Measurements from ENCODE around the gene GPR25.

Gene GPR25, protein sequence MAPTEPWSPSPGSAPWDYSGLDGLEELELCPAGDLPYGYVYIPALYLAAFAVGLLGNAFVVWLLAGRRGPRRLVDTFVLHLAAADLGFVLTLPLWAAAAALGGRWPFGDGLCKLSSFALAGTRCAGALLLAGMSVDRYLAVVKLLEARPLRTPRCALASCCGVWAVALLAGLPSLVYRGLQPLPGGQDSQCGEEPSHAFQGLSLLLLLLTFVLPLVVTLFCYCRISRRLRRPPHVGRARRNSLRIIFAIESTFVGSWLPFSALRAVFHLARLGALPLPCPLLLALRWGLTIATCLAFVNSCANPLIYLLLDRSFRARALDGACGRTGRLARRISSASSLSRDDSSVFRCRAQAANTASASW

DNA sequence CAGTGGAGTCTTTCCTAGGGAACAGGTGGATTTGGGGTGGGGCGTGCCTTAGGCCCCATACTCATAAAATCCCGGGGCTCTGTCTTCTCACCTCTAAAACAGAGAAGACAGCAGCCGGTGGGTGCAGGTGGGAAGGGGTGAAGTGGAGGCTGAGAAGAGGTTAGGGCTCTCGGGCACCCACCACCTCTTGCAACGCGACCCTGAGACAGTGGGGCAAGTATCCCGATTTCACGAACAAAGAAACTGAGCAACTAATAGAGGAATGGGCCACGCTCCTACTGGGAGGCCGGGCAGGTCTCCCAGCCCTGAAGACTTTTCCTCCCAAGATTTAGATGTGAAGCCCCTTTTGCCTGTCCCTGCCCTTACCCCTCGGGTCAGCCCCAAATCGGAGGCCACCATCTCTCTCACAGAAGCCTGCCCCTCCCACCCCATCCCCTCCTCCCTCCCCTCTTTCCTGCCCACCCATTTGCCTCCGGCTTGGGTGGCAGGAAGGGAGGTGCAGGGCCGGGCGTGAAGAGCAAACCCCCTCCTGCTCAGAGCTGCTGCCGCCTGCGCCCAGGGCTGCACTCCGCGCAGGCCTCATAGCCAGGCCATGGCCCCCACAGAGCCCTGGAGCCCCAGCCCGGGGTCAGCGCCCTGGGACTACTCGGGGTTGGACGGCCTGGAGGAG lies at the start of gene GPR25:
TSS of gene GPR25 (plus strand) at position 536 of the 670 bp plus-strand sequence. CDS start at position 593, 57 bp downstream.
- DNase-seq = no peak

DNA sequence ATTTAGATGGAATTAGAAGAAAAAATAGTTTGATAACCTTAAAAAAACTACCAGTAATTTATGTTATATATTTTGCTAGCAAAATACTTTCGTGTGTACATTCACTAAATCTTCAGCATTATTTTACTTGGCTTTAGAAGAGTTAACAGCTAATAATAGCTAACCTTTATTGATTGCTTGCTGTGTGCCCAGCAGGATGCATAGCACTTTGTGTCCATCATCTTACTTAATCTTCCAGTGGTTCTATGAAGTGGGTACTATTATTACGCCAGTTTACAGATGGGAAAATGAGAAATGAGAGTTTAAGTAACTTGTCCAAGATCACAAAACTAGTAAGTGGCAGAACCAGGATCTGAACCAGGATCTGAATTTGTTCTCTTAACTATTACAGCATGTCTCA lies 41.7 kb upstream of the GPR25 start:
- DNase-seq = peak; percentile 47

DNA sequence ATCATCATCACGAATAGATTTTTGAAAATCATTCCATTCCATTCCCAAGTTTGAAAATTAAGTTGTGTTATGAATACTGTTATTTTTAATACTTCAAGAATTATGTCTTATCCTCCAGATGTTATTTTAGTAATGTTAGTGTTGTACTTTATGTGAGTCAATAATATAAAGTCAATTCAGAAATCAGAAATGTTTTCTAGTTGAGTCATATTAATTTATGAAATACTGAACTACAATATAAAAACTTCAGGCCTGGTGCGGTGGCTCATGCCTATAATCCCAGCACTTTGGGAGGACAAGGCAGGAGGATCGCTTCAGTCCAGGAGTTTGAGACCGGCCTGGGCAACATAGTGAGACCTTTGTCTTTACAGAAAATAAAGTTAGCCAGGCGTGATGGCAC lies 38.4 kb upstream of the GPR25 start:
- DNase-seq = no peak

DNA sequence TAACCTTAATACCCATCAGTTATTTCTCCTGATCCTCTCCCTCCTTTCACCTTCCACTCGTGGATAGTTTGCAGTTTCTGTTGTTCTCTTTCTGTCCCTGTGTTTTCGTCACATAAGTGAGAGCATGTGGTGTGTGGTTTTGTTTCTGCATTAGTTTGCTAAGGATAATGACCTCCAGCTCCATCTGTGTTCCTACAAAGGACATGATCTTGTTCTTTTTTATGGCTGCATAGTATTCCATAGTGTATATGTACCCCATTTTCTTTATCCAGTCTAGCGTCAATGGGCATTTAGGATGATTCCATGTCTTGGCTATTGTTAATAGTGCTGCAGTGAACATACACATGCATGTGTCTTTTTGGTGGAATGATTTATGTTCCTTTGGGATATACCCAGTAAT lies 36.6 kb upstream of the GPR25 start:
- DNase-seq = no peak

DNA sequence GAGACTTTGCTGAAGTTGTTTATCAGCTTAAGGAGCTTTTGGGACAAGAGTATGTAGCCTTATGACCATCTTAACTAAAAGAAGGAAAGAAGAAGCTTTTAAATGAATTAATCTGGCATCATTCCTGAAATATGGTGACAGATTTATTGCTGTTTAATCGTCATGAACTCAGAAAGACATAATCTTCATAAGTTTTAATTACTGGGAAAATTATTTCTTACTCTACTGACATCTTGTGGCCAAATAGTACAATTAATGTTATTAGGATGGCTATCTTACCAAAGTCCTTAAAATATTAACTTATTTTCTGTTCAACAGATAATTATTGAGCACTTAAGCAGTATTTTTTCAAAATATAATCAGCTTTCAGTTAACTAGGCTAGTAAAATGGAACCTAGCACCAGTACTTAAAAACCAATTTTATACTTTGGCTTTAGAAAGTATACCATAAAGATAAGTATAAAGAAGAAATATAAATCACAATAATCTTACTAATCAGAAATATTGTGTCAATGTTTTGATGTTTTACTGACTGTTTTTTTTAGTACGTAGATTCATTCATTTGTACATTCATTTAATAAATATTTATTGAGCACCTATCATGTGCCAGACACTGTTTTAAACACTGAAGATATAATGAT lies 34.7 kb upstream of the GPR25 start:
- DNase-seq = peak; percentile 28

DNA sequence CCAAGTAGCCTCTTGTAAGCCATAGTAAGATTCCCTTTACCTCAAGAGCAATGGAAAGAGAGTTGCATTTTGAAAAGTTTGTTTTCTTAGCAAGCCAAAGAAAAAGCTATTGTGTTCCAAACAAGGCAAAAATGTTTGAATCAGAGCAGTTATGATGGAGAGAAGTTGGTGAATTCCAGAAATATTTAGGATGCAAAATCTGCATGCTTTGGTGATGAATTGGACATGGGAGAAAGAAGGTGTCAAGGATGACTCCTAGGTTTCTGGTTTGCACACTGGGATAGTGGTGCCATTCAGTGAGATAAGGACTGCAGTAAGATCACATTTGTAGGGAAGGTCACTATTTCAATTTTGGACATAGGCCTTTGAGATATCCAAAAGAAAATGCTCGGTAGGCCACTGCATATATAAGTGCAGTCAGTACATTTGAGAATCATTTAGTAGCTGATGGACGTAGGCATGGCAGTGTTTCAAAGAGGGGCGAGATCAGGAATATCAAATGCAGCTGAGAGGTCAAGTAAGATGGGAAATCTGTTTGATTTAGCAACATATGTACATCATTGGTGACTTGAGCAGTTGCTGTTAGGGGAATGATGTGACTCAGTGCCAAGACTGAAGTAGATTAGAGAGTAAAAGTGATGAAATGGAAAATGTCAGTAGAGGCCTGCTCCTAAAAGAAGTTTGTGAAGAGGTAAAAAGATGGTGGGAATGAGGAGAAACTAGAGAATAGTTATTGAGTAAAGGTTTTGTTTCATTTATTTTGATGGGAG lies 33.9 kb upstream of the GPR25 start:
- no peak for DNase-seq

DNA sequence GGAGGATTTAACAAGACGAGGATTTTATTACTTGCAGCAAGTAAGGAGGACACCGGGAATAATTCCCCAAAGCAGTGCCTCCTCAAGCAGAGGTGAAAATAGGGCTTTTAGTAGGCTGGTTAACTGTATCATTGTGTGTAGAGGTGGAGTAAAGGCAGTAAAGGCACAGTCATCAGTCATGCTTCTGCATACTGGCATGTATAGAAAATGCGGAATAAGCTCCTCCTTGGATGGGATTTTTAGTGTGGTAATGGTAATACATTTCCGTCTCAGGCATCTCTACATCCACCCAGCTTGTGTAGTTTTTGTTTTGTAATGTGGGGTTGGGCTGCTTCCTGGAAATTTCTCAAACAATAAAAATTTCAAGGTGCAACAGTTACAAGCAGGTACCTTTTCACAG lies 27.4 kb upstream of the GPR25 start:
- no peak for DNase-seq

DNA sequence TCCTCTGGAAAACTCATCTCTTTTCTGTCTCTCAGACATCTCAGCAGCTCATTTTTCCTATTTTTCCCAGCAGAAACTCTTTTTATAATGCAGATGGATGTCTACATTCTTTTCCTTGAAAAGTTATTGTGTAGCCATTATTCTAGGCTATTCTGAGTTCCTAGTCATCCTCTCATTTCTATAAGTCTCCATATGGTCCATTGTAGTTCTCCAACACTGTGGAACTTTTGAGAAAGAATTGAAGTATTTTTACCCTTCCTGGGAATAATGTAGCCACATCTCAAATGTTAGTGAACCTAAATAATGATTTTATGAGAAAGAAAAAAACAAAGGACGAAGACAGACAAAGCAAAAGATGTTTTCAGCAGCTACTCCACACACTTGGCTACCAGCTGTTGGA lies 26.4 kb upstream of the GPR25 start:
- no peak for DNase-seq

DNA sequence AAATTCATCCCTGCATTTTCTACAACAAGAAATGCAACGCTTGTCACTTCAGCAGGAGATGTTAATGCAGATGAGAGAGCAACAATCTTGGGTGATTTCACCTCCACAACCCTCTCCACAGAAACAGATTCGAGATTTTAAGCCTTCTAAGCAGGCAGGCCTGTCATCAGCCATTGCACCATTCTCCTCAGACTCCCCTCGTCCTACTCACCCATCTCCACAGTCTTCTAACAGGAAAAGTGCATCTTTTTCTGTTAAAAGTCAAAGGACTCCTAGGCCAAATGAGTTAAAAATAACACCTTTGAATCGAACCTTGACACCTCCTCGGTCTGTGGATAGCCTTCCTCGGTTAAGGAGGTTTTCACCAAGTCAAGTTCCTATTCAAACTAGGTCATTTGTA lies 23.4 kb upstream of the GPR25 start:
- DNase-seq = no peak

DNA sequence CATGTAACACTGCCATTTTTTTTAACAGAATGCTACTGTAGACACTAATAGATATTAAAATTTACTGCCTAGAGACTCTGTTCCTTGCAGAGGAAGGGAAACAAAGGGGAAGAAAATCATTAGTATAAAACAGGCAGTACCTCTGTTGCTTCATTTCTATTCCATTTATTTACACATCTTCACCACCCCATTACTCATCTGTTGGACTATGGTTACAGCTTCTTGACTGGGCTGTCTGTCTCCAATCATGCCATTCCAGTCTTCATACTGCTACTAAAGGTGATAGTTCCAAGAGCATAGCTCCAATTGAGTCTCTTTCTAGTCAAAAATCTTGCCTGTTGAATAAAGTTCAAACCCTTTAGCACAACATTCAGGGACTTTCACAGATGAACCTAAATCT lies 22.2 kb upstream of the GPR25 start:
- DNase-seq = no peak

DNA sequence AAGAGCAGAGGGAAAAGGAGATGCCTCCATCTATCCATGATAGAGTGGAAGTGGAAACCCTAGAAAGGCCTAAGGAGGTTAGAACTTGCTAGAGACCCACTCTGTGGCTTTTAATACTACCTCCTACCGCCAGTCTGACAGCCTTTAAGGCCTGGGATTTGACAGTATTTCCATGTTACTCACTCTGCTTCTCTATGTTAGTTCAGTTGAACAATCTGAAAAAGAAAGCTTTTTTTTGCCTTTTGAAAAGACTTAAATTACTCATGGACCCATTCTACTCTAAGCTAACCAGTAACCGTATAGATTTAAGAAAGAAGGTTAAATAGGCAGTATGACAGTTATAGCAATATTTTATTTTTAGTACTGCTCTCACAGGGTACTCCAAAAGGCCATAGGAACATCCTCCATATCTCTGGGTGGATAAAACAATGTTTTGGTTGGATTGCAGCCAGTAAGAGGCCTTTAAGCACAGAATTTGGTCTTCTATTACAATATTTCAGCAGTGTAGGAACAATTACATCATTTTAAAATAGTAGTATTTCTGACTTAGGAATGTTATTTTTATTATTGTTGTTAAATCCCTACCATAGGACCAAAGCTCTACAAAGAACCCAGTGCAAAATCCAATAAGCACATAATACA lies 15.9 kb upstream of the GPR25 start:
- DNase-seq = no peak

DNA sequence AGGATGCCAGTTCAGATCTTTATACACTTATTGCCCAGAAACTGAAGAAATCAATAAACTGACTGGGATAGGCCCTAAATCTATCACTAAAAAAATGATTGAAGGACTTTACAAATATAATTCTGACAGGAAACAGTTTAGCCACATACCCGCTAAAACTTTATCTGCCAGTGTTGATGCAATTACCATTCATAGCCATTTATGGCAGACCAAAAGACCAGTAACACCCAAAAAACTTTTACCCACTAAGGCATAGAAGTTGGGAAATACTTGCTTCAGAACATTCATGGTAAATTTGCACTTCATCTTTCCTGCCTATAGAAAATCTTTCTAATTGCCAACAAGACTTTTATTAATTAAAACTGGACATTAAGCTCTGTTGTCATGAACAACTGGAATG lies 15.0 kb upstream of the GPR25 start:
- DNase-seq = no peak

DNA sequence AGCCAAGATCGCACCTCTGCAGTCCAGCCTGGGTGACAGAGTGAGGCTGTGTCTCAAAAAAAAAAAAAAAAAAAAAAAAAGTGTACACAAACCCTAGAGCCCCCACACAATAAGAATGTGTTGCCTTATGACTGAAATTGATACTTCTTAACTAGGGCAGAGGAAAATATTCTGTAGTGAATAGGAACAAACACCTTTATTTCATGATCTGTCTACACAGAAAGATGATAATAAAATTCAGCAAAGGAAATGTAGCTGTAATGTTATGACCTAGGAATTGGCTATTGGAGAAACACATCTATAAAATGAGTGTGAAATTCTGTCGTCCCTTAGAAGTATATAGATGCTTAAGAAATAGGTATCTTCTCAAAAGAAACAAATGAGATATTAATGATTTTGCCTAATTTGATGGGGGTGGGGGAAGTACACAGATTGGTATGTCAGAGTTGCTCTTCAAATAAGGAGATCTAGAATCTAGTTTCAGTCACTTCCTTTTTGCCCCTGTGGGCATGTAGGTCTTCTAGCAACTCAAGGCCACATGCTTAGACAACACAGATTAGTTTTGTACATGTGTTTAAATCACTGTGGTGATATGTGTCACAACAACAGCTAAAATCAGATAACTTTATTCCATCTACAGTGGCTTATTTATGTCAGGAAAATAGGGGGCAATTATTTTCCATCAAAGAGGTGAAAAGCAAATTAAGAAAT lies 10.7 kb upstream of the GPR25 start:
- no peak for DNase-seq

DNA sequence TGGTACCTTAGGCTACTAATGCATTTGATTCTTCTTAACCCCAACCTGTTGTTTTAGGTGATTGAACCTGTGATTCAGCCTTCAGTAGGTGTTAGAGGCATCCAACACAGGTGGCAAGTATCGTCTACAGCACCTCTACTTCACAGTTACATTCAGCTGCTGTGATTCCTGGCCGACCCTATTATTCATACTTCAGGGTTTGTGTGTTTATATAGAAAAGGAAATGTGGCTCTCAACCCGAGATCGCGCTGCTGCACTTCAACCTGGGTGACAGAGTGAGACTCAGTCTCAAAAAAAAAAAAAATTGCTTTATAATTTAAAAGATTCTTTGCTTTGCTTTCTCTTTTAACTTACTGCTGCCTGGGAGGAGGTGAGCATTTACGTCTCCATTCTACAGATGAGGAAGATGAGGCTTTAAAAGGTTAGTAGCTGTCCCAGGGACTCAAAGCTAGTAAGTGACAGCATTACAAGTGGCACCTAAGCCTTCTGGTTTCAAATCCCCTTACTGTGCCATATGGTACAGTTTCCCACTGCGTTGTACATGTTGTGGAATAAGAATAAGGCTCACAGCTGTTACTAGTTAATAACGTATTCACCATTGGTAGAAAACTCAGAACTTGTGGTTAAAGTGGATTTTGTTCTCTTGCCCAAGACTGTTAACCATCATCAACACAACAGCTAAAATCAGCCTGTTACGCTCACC lies 9.9 kb upstream of the GPR25 start:
- no peak for DNase-seq

DNA sequence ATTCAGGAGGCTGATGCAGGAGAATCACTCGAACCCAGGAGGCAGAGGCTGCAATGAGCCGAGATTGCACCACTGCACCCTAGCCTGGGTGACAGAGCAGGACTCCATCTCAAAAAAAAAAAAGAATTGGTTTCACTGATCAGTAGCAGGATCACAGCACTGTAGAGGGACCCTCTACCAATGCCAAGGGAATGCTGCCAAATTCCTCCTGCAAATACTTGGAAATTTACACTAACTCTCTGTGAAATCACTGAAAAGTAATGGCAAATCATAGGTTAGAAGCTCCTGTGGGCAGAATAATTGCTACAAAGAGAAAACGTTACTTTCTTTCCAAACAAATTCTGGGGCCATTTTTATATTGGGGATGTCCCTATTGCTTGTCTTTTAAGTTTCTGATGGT lies 6.7 kb upstream of the GPR25 start:
- DNase-seq = no peak

DNA sequence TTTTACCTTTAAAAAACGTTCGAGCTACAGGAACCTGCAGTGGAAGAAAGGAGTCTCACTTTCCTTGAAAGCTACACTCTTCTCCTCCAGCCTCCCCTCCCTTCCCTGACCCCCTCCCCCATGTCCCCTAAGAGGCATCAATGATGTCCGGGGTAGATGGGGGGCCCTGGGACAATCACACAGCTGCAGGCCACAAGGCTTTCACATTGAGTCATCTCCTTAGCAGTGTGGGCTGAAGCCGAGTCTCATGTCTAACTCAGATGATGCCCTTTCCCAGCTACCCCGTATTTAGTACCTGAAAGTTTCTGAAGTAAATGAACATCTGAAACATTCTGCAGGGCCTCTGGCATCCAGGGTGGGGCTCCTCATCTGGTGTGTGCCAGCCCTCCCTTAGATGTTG lies 6.3 kb upstream of the GPR25 start:
- DNase-seq = no peak

DNA sequence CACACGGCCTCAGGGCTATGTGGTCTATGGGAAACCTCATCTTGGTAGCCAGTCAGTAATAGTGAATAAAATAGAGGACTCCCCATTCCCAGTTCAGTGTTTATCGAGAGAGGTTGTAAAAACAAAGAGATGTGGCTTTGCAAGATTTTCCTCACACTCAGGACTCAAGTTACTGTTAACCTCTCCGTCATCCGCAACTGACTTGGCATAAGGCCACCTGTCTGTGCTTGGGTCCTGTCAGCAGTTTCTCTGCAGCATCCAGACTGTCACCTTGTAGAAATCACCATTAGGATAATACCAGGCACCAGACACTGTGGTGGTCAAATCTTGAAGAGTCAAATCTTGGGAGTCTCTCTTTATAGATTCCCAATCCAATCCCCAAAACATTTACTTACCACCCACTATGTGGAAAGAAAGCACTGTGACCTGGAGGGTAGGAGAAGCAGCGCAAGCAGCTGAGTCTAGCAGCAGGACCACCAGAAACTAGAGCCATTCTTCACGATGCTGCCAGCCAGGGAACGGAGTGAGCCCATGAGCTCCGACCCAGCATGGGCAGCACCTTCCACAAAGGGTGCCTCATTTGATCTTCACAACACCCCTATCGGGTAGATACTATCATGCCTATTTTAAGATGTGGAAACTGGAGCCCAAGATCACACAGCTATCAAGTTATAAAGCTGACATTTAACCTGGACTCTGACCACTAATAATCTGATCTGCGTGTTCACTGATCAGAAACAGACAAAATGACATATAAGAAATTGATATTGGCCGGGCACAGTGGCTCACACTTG lies 5.6 kb upstream of the GPR25 start:
- no peak for DNase-seq

DNA sequence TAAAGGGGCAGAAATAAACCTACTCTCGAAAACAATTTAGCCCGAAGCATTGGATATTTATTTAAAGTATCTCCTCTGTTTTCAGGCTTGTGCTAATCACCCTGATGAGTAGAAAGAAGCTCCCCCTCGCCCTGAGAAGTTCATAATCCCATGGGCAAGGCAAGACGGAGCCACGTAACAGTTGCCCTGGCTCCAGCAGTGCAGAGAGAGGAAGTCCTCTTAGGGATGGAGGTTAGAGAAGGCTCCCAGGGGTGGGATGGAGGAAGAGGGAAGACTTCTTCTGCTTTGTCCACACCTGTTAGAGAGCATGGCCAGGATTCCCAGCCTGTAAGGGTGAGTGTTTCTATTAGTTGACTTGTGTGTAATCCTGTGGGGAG lies 3.4 kb upstream of the GPR25 start:
- no peak for DNase-seq

DNA sequence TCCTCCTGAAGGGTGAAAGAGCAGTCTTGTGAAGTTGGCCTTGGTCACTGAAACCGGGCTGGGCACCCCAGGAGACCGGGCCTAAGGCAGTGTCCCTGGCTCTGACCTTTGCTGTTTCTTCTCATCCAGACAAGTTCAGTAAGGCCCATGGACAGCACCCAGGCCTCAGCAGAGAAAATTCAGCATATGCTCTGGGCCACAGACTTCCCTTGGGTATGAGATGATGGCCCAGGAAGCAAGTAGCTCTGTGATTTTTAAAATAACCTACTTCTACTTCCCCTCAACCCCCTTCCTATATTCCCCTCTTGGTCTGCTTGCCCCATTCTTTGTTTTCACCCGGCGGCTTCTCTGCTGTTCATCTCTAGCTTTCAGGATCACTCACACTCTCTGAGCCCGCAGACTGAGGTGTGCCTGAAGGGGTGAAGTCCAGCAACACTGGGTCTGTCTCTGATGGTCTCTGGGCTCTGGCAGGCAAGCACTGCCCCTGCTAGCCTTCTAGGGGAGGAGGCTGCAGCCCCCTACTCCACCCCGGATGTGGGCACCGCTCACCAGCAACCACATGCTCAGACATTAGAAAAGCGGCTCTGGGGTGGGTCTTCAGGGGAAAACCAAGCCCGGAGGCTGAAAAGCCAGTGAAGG lies 2.9 kb upstream of the GPR25 start:
- no peak for DNase-seq

DNA sequence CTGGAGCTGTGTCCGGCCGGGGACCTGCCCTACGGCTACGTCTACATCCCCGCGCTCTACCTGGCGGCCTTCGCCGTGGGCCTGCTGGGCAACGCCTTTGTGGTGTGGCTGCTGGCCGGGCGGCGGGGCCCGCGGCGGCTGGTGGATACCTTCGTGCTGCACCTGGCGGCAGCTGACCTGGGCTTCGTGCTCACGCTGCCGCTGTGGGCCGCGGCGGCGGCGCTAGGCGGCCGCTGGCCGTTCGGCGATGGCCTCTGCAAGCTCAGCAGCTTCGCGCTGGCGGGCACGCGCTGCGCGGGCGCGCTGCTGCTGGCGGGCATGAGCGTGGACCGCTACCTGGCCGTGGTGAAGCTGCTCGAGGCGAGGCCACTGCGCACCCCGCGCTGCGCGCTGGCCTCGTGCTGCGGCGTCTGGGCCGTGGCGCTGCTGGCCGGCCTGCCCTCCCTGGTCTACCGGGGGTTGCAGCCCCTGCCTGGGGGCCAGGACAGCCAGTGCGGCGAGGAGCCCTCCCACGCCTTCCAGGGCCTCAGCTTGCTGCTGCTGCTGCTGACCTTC lies 412 bp downstream of the GPR25 start:
- peak; percentile 80 for DNase-seq
